H1 (cell line): ENCODE measurements around the gene TEAD1. TPM values are rescaled to one million over a fixed set of nuclear protein-coding genes. Genes with fewer than 3 reads are reported as not detected.

Experiments
- CTCF ChIA-PET: fragments of 300-600 bp; sonication (Branson Sonifier 250); formaldehyde crosslinking; loops from one replicate; lab custom pipeline; 2021; ENCODE audit not compliant: partially characterized antibody; lab: Charles Lee
- POLR2A ChIA-PET: fragments of 300-600 bp; sonication (Branson Sonifier 250); formaldehyde crosslinking; loops from one replicate; lab custom pipeline; 2021; ENCODE audit warnings: inconsistent platforms; ENCODE audit not compliant: partially characterized antibody; lab: Charles Lee
- DNase-seq, 2 experiments: peaks; one replicate each; pipeline versions ENCODE4 v3.0.0 to v3.0.0-alpha.2; 2010 to 2022; ENCODE audit warnings: low spot score in 2 of 2, low read depth in 1 of 2, mixed read lengths in 1 of 2
- FAIRE-seq: peaks from 2 replicates; lab custom pipeline; 2011; peaks lifted over from hg19 to GRCh38; lab: Jason Lieb, UNC
- H2AFZ ChIP-seq: 2 replicates; pipeline ENCODE4 v1.8.1; 2012; ENCODE audit warnings: low read length, inconsistent platforms
- H2AK5ac ChIP-seq: 2 replicates; pipeline ENCODE4 v1.6.1; 2013; ENCODE audit warnings: low read depth, low read length
- H2BK120ac ChIP-seq: replicated peaks from 2 replicates; pipeline ENCODE3; 2013; ENCODE audit warnings: low read depth, low read length, inconsistent platforms
- H2BK12ac ChIP-seq: 2 replicates; pipeline ENCODE4 v1.6.1; 2013; ENCODE audit warnings: low read depth, low read length
- H2BK15ac ChIP-seq: 2 replicates; pipeline ENCODE4 v1.6.1; 2013; ENCODE audit warnings: low read length
- H2BK20ac ChIP-seq: 2 replicates; pipeline ENCODE4 v1.6.1; 2013; ENCODE audit warnings: low read length
- H2BK5ac ChIP-seq: 2 replicates; pipeline ENCODE4 v1.6.1; 2013; ENCODE audit warnings: low read depth, low read length
- H3K14ac ChIP-seq: 2 replicates; pipeline ENCODE4 v1.6.1; 2013; ENCODE audit warnings: inconsistent platforms; ENCODE audit not compliant: insufficient read length
- H3K18ac ChIP-seq: 2 replicates; pipeline ENCODE4 v1.6.1; 2013; ENCODE audit warnings: low read length; ENCODE audit errors: extremely low read depth
- H3K23ac ChIP-seq: 2 replicates; pipeline ENCODE4 v1.6.1; 2013; ENCODE audit warnings: inconsistent platforms; ENCODE audit not compliant: insufficient read length
- H3K23me2 ChIP-seq: 2 replicates; pipeline ENCODE4 v1.6.1; 2013; ENCODE audit warnings: low read depth, low read length
- H3K27ac ChIP-seq: 2 replicates; pipeline ENCODE4 v1.6.1; 2011; ENCODE audit warnings: low read depth, low read length, inconsistent platforms
- H3K27me3 ChIP-seq, 4 experiments: replicated peaks in 1 of 4; 1 replicate in 1 of 4; 2 replicates in 3 of 4; pipeline versions ENCODE4 v1.6.1 to v1.8.1; 2011 to 2013; ENCODE audit warnings: low read length in 3 of 4, mild to moderate bottlenecking in 3 of 4, inconsistent platforms in 2 of 4, mixed read lengths in 2 of 4, moderate library complexity in 1 of 4; ENCODE audit not compliant: control insufficient read depth in 3 of 4, insufficient read depth in 3 of 4; ENCODE audit errors: extremely low read depth in 1 of 4
- H3K36me3 ChIP-seq, 4 experiments: 2 replicates each; pipeline versions ENCODE4 v1.6.1 to v1.8.1; 2011 to 2013; ENCODE audit warnings: mild to moderate bottlenecking in 4 of 4, low read length in 3 of 4, moderate library complexity in 2 of 4, control low read depth in 1 of 4, inconsistent platforms in 1 of 4; ENCODE audit not compliant: insufficient read depth in 4 of 4, control insufficient read depth in 2 of 4
- H3K4ac ChIP-seq: replicated peaks from 2 replicates; pipeline ENCODE3; 2013; ENCODE audit warnings: low read length, low read depth, mixed read lengths, inconsistent platforms; ENCODE audit not compliant: insufficient read length
- H3K4me1 ChIP-seq, 4 experiments: replicated peaks in 1 of 4; 1 replicate in 1 of 4; 2 replicates in 3 of 4; pipeline versions ENCODE4 v1.6.1 to v1.8.1; 2011 to 2013; ENCODE audit warnings: low read length in 3 of 4, inconsistent platforms in 2 of 4, mixed read lengths in 1 of 4; ENCODE audit not compliant: insufficient read depth in 4 of 4, control insufficient read depth in 3 of 4
- H3K4me2 ChIP-seq, 2 experiments: 2 replicates each; pipeline versions ENCODE4 v1.6.1 to v1.8.1; 2011 to 2013; ENCODE audit warnings: low read depth in 2 of 2, low read length in 2 of 2, control low read depth in 1 of 2, inconsistent platforms in 1 of 2, mild to moderate bottlenecking in 1 of 2; ENCODE audit not compliant: insufficient read depth in 1 of 2
- H3K4me3 ChIP-seq, 4 experiments: fragments of 200-600, 300-600 bp in 1 of 4; sonication (generic), shearing (Covaris generic), sonication (Bioruptor Twin) in 1 of 4; 2 replicates each; pipeline versions ENCODE4 v1.5.1 to v1.8.1; 2011 to 2016; ENCODE audit warnings: low read length in 4 of 4, low read depth in 3 of 4, control low read depth in 2 of 4, inconsistent platforms in 2 of 4, mild to moderate bottlenecking in 2 of 4, mixed read lengths in 1 of 4, moderate library complexity in 1 of 4; ENCODE audit not compliant: insufficient read depth in 2 of 4; ENCODE audit errors: extremely low read depth in 1 of 4
- H3K56ac ChIP-seq: replicated peaks from 2 replicates; pipeline ENCODE3; 2013; ENCODE audit warnings: low read depth, mild to moderate bottlenecking, mixed read lengths, low read length, inconsistent platforms; ENCODE audit not compliant: insufficient read length
- H3K79me1 ChIP-seq: 2 replicates; pipeline ENCODE4 v1.6.1; 2013; ENCODE audit warnings: low read depth, low read length, control low read depth
- H3K79me2 ChIP-seq, 2 experiments: 2 replicates each; pipeline versions ENCODE4 v1.6.1 to v1.8.1; 2012 to 2013; ENCODE audit warnings: low read length in 2 of 2, mild to moderate bottlenecking in 2 of 2, inconsistent platforms in 1 of 2; ENCODE audit not compliant: insufficient read depth in 2 of 2, control insufficient read depth in 1 of 2
- H3K9ac ChIP-seq, 4 experiments: replicated peaks in 1 of 4; 1 replicate in 1 of 4; 2 replicates in 3 of 4; pipeline versions ENCODE4 v1.6.1 to v1.8.1; 2011 to 2013; ENCODE audit warnings: low read depth in 3 of 4, low read length in 3 of 4, control low read depth in 2 of 4, mild to moderate bottlenecking in 2 of 4, moderate library complexity in 2 of 4, inconsistent platforms in 1 of 4; ENCODE audit errors: extremely low read depth in 1 of 4
- H3K9me3 ChIP-seq, 2 experiments: 2 replicates each; pipeline versions ENCODE4 v1.6.1 to v1.8.1; 2012 to 2013; ENCODE audit warnings: mild to moderate bottlenecking in 2 of 2, moderate library complexity in 2 of 2, control low read depth in 1 of 2, inconsistent platforms in 1 of 2, low read depth in 1 of 2, low read length in 1 of 2, mixed read lengths in 1 of 2; ENCODE audit not compliant: insufficient read depth in 2 of 2
- H4K20me1 ChIP-seq, 2 experiments: replicated peaks in 1 of 2; 2 replicates each; pipeline versions ENCODE3 to v1.8.1; 2011 to 2013; ENCODE audit warnings: inconsistent platforms in 2 of 2, low read length in 2 of 2, mild to moderate bottlenecking in 1 of 2; ENCODE audit not compliant: insufficient read depth in 2 of 2, control insufficient read depth in 1 of 2
- H4K5ac ChIP-seq: 2 replicates; pipeline ENCODE4 v1.6.1; 2013; ENCODE audit warnings: low read length, low read depth, mixed read lengths, inconsistent platforms; ENCODE audit not compliant: insufficient read length
- H4K8ac ChIP-seq: 2 replicates; pipeline ENCODE4 v1.8.0; 2013; ENCODE audit warnings: mild to moderate bottlenecking, moderate library complexity, low read length, inconsistent platforms; ENCODE audit not compliant: insufficient read depth; ENCODE audit errors: extremely low read depth
- H4K91ac ChIP-seq: replicated peaks from 2 replicates; pipeline ENCODE3; 2013; ENCODE audit warnings: low read length, mixed read lengths, inconsistent platforms; ENCODE audit not compliant: insufficient read length
- E2F6 ChIP-seq: IDR thresholded peaks from 2 replicates; pipeline ENCODE4 v1.6.1; 2012; ENCODE audit warnings: inconsistent platforms
- JUND ChIP-seq: IDR thresholded peaks from 2 replicates; pipeline ENCODE4 v1.6.1; 2011; ENCODE audit warnings: mild to moderate bottlenecking, improper control_type of control experiment, low read length
- MAFK ChIP-seq: IDR thresholded peaks from 2 replicates; pipeline ENCODE4 v1.6.1; 2012; ENCODE audit warnings: low read depth, mild to moderate bottlenecking, improper control_type of control experiment, low read length
- SP1 ChIP-seq: IDR thresholded peaks from 2 replicates; pipeline ENCODE4 v1.6.1; 2011; ENCODE audit warnings: low read depth, low read length
- TCF12 ChIP-seq: IDR thresholded peaks from 2 replicates; pipeline ENCODE4 v1.6.1; 2011; ENCODE audit warnings: low read depth, mild to moderate bottlenecking, low read length
- WGBS, 2 experiments: shearing (Covaris generic) in 1 of 2; methylation state at CpG; one replicate each; pipeline versions ENCODE4 v1.1.6 to v1.1.7; 2013 to 2015; ENCODE audit warnings: low lambda C conversion rate in 2 of 2, mixed read lengths in 2 of 2, inconsistent platforms in 1 of 2, low coverage in 1 of 2, missing lambda C conversion rate in 1 of 2; ENCODE audit not compliant: insufficient replicate concordance in 2 of 2, insufficient coverage in 1 of 2, insufficient read length in 1 of 2; ENCODE audit errors: extremely low coverage in 1 of 2, missing lambda C conversion rate in 1 of 2; 5-methylcytosine and 5-hydroxymethylcytosine counted together
- polyA plus RNA-seq, 7 experiments: library from polyadenylated mRNA; depleted of rRNA in 3 of 7; stranded (reverse) in 5 of 7; unstranded in 2 of 7; fragments of >200 nt in 5 of 7; fragments of 200-250 nt in 2 of 7; gene quantifications; 1 replicate in 5 of 7; 2 replicates in 1 of 7; 4 replicates in 1 of 7; pipeline versions ENCODE4 v1.2.1 to v1.2.3, GENCODE V29; 2011 to 2013; ENCODE audit warnings: missing spikeins in 2 of 7, mixed read lengths in 2 of 7
- total RNA-seq: library from RNA; stranded (reverse); fragmentation: NEBNext Ultra II Directional; extraction: Animal tissue kit (Norgen Biotek cat#: 25700); gene quantifications from 2 replicates; pipeline ENCODE4 v1.2.1, GENCODE V29; 2021

The TEAD1 gene
- total and polyA plus RNA-seq, 2 of the 8 experiments (the other 6 are each of a cell fraction or from before 2014, with no cell fraction given), result 15.6 to 67.4 TPM

- Histone ChIP-seq H3K27me3 (no peaks in the 10 kb centered on the region), H2BK5ac (no peak overlapping the region), H3K27ac (no peak overlapping the region), H2AK5ac (no peak overlapping the region), H3K23ac (no peak overlapping the region), H4K91ac (no peak overlapping the region), H3K36me3 (no peaks in the 10 kb centered on the region), H3K4me3 (no peak overlapping the region), H3K9ac (no peak overlapping the region), H2BK12ac (no peak overlapping the region), H3K79me1 (no peaks in the 10 kb centered on the region), H2BK15ac (no peak overlapping the region), H3K79me2 (no peaks in the 10 kb centered on the region), H4K8ac (no peak overlapping the region), H3K4ac (no peak overlapping the region), H3K4me1 (no peaks in the 10 kb centered on the region), H2AFZ (no peak overlapping the region), H2BK20ac (no peak overlapping the region), H4K20me1 (no peaks in the 10 kb centered on the region), H3K9me3 (peaks cover 0 to 3% of the 10 kb centered on the region in 2 experiments; a peak in 2 of 4 replicates), H2BK120ac (no peak overlapping the region), H3K56ac (no peak overlapping the region), H3K14ac (no peak overlapping the region), H4K5ac (no peak overlapping the region), H3K4me2 (no peak overlapping the region), H3K18ac (no peak overlapping the region), H3K23me2 (no peaks in the 10 kb centered on the region)
- FAIRE-seq (no peak), DNase-seq (no peak)
- ChIA-PET CTCF (no interaction called here), POLR2A (no interaction called here)
- 90% methylated on average over 4 of the region's 5 CpGs; no CpG with 5 or more reads in 1 of the 2 experiments for WGBS, 2 experiments
- no peak for TF ChIP-seq JUND
- no peak for TF ChIP-seq MAFK
- TF ChIP-seq E2F6, result no peak
- TF ChIP-seq SP1, result no peak
- TF ChIP-seq TCF12, result no peak
These were observed 47.6 kb upstream of the TEAD1 start for GRCh38 chr11:12626616-12627015.
